ENCODE measurements around the gene PEX14.

The PEX14 gene

DNA sequence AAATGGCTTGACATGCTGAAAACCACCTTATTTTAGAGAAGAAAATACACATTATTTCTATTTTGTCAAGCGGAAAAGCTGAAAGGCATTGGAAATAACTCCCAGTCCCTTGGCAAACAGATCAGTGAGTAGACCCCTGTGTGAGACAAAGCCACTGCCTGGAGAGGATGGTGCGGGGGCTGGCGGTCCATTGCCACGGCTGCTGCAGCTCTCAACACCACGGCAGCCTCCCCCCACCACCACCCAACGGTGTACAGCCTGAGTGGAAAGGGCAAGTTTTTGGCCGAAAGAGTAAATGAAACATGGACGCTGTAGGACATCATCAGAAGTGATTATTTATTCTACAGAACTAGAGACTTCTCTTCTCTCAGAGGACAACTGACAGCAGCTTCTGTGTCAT lies 84.6 kb downstream of the PEX14 start:
- H3K4me3 ChIP-seq (ENCODE audit: low read length) = no peak overlapping the region
- TF ChIP-seq, protein P1, sequence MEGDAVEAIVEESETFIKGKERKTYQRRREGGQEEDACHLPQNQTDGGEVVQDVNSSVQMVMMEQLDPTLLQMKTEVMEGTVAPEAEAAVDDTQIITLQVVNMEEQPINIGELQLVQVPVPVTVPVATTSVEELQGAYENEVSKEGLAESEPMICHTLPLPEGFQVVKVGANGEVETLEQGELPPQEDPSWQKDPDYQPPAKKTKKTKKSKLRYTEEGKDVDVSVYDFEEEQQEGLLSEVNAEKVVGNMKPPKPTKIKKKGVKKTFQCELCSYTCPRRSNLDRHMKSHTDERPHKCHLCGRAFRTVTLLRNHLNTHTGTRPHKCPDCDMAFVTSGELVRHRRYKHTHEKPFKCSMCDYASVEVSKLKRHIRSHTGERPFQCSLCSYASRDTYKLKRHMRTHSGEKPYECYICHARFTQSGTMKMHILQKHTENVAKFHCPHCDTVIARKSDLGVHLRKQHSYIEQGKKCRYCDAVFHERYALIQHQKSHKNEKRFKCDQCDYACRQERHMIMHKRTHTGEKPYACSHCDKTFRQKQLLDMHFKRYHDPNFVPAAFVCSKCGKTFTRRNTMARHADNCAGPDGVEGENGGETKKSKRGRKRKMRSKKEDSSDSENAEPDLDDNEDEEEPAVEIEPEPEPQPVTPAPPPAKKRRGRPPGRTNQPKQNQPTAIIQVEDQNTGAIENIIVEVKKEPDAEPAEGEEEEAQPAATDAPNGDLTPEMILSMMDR (conservative IDR thresholded peaks at IDR 0.05; ENCODE audit: low read depth, low read length) = no peak
- DNase-seq (ENCODE audit: low read depth) = no peak

DNA sequence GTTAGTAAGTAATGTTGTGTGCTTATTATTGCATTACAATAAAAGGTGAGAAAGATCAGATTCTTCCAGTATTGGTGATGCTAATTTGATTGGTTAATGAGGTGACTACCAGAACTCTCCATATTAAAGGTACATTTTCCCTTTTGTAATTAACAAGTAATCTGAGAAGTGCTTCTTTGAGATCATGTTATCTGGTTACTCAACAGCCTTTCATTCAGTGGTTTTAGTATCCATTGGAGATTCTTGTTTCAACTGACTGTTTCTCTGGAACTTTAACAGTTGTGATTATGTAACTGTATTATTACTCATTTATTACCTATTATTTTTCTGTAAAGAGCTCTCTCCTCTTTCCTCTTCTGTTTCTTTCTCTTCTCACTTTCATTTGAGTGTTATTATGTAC lies 86.7 kb downstream of the PEX14 start:
- no peak for DNase-seq (ENCODE audit: low read depth)
- no peak overlapping the region for H3K4me3 ChIP-seq (ENCODE audit: low read length)
- TF ChIP-seq, protein P1 (conservative IDR thresholded peaks at IDR 0.05; ENCODE audit: low read depth, low read length) = no peak

- H3K4me3 ChIP-seq (ENCODE audit: low read length) = no peak overlapping the region
- no peak for DNase-seq (ENCODE audit: low read depth)
- TF ChIP-seq, protein P1 (conservative IDR thresholded peaks at IDR 0.05; ENCODE audit: low read depth, low read length) = peak; percentile 34
Observed at GRCh38 chr1:10561955-10562354, 87.2 kb downstream of the PEX14 start.

DNA sequence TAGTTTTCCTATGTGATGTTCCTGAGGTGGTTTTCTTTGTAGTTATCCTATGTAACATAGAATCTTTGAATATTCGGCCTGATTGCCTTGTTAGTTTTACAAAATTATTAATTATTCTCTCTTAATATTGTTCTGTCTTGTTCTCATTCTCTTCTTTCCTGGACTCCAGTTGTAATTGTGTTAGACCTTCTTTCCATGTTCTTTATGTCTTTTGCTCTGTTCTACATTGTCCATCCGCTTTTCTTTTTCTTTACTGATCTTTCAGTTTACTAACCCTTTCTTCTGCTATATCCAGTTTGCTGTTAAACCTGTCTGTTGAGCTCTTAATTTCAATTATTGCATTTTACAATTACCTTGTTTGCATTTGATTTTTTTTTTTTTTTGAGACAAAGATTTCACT lies 89.3 kb downstream of the PEX14 start:
- TF ChIP-seq, protein P1 (conservative IDR thresholded peaks at IDR 0.05; ENCODE audit: low read depth, low read length) = no peak
- no peak for DNase-seq (ENCODE audit: low read depth)
- H3K4me3 ChIP-seq (ENCODE audit: low read length) = no peak overlapping the region

- TF ChIP-seq, protein P1 (conservative IDR thresholded peaks at IDR 0.05; ENCODE audit: low read depth, low read length) = no peak
- no peak overlapping the region for H3K4me3 ChIP-seq (ENCODE audit: low read length)
- no peak for DNase-seq (ENCODE audit: low read depth)
Observed at GRCh38 chr1:10569531-10569930, 94.8 kb downstream of the PEX14 start.

DNA sequence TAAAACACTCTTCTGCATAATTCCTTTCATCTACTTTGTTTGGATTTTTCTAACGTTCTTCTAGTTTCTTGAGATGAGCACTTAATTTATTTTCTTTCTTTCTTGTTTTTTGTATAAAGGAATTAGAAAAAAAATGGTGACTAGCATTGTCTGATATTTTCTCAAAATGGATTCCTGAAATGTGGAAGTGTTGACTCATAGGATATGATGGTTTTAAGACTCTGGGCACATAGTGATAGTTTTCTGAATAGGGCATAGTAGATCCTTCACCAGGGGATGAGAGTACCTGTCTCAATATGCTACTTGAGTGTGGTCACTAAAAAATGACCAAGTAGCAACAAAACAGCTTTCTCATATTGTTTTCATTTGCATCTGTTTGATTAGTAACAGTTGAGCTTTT lies 100.9 kb downstream of the PEX14 start:
- H3K4me3 ChIP-seq (ENCODE audit: low read length) = no peak overlapping the region
- peak; percentile 21 for DNase-seq (ENCODE audit: low read depth)
- TF ChIP-seq, protein P1 (conservative IDR thresholded peaks at IDR 0.05; ENCODE audit: low read depth, low read length) = no peak

DNA sequence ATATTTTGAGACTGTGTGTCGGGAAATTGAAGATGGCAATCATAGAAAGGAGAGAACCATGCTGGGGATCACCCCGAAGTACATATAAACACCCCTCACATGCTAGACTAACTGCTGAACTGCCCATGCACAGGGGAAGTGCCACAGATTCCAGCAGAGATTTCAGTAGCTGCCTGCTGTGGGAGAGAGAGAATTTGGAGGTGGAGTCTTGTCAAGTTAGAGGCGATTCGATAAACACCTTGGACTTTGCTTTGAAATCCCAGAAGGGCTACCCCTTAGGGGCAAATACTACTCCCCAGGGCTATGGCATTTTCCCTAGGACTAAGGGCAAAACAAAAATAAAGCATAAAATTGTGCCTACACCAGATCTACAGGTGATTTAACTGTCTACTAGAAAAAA lies 103.3 kb downstream of the PEX14 start:
- no peak for DNase-seq (ENCODE audit: low read depth)
- TF ChIP-seq, protein P1 (conservative IDR thresholded peaks at IDR 0.05; ENCODE audit: low read depth, low read length) = no peak
- H3K4me3 ChIP-seq (ENCODE audit: low read length) = no peak overlapping the region
